ENCODE results near the gene MAB21L3. TPM values are rescaled to one million over a fixed set of nuclear protein-coding genes. Genes with fewer than 3 reads are reported as not detected.

The MAB21L3 gene
- total and polyA plus RNA-seq, 2 of the 13 experiments (the other 11 are each of a cell fraction or from before 2014, with no cell fraction given) = 0.55 to 4.1 TPM

DNA sequence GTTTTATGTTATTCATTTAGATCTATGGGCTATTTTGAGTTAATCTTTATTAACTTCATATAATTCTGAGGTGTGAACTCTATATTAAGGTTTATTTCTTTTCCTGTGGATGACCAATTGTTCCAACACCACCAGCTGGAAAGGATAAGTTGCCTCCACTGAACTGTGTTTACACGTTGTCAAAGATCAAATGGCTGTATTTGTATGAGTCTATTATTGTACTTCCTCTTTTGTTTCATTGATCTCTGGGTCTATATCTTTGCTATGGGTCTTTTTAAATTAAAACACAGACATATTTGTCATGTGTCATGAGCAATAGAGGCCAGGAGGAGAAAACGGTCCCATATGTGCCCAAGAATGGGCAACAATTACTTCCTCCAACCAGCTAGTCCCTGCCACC is 5.2 kb upstream of the MAB21L3 start (continued):
- TF ChIP-seq, protein P1, sequence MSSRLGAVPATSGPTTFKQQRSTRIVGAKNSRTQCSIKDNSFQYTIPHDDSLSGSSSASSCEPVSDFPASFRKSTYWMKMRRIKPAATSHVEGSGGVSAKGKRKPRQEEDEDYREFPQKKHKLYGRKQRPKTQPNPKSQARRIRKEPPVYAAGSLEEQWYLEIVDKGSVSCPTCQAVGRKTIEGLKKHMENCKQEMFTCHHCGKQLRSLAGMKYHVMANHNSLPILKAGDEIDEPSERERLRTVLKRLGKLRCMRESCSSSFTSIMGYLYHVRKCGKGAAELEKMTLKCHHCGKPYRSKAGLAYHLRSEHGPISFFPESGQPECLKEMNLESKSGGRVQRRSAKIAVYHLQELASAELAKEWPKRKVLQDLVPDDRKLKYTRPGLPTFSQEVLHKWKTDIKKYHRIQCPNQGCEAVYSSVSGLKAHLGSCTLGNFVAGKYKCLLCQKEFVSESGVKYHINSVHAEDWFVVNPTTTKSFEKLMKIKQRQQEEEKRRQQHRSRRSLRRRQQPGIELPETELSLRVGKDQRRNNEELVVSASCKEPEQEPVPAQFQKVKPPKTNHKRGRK (CRISPR knock-in tag; IDR thresholded peaks at IDR 0.05) = no peak
- TF ChIP-seq ZNF773 (CRISPR knock-in tag; IDR thresholded peaks at IDR 0.05; ENCODE audit: borderline replicate concordance) = no peak
- no peak for TF ChIP-seq ZNF501 (CRISPR knock-in tag; IDR thresholded peaks at IDR 0.05)
- no peak for TF ChIP-seq DDIT3 (CRISPR knock-in tag; IDR thresholded peaks at IDR 0.05)
- no peak for TF ChIP-seq JARID2 (CRISPR knock-in tag; IDR thresholded peaks at IDR 0.05; ENCODE audit: insufficient replicate concordance)
- TF ChIP-seq RNF2 (conservative IDR thresholded peaks at IDR 0.05; ENCODE audit: low read depth) = no peak
- no peak for TF ChIP-seq ZMYM3 (CRISPR knock-in tag; IDR thresholded peaks at IDR 0.05)
- TF ChIP-seq FOSL2 (CRISPR knock-in tag; IDR thresholded peaks at IDR 0.05) = 0 out of 2 replicates have a peak, but pooled peaks have one; percentile 9
- TF ChIP-seq MAF1 (CRISPR knock-in tag; IDR thresholded peaks at IDR 0.05; ENCODE audit: borderline replicate concordance) = no peak
- no peak for TF ChIP-seq FOXP1 (IDR thresholded peaks at IDR 0.05)
- peak; percentile 79 for TF ChIP-seq FOXP1 (CRISPR knock-in tag; IDR thresholded peaks at IDR 0.05)
- TF ChIP-seq, protein P2, sequence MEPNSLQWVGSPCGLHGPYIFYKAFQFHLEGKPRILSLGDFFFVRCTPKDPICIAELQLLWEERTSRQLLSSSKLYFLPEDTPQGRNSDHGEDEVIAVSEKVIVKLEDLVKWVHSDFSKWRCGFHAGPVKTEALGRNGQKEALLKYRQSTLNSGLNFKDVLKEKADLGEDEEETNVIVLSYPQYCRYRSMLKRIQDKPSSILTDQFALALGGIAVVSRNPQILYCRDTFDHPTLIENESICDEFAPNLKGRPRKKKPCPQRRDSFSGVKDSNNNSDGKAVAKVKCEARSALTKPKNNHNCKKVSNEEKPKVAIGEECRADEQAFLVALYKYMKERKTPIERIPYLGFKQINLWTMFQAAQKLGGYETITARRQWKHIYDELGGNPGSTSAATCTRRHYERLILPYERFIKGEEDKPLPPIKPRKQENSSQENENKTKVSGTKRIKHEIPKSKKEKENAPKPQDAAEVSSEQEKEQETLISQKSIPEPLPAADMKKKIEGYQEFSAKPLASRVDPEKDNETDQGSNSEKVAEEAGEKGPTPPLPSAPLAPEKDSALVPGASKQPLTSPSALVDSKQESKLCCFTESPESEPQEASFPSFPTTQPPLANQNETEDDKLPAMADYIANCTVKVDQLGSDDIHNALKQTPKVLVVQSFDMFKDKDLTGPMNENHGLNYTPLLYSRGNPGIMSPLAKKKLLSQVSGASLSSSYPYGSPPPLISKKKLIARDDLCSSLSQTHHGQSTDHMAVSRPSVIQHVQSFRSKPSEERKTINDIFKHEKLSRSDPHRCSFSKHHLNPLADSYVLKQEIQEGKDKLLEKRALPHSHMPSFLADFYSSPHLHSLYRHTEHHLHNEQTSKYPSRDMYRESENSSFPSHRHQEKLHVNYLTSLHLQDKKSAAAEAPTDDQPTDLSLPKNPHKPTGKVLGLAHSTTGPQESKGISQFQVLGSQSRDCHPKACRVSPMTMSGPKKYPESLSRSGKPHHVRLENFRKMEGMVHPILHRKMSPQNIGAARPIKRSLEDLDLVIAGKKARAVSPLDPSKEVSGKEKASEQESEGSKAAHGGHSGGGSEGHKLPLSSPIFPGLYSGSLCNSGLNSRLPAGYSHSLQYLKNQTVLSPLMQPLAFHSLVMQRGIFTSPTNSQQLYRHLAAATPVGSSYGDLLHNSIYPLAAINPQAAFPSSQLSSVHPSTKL (CRISPR knock-in tag; IDR thresholded peaks at IDR 0.05) = peak; percentile 43; the same call in 1 of the 2 replicates
- no peak for TF ChIP-seq ZNF605 (CRISPR knock-in tag; IDR thresholded peaks at IDR 0.05)
- TF ChIP-seq KAT2B (IDR thresholded peaks at IDR 0.05; ENCODE audit: borderline replicate concordance, low read depth, low read length) = peak; percentile 81
- no peak for TF ChIP-seq ZKSCAN1 (IDR thresholded peaks at IDR 0.05; ENCODE audit: low read length)
- TF ChIP-seq, protein P3, sequence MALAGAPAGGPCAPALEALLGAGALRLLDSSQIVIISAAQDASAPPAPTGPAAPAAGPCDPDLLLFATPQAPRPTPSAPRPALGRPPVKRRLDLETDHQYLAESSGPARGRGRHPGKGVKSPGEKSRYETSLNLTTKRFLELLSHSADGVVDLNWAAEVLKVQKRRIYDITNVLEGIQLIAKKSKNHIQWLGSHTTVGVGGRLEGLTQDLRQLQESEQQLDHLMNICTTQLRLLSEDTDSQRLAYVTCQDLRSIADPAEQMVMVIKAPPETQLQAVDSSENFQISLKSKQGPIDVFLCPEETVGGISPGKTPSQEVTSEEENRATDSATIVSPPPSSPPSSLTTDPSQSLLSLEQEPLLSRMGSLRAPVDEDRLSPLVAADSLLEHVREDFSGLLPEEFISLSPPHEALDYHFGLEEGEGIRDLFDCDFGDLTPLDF (CRISPR knock-in tag; IDR thresholded peaks at IDR 0.05) = no peak
- TF ChIP-seq ZSCAN25 (CRISPR knock-in tag; IDR thresholded peaks at IDR 0.05) = no peak
- TF ChIP-seq TCF7 (IDR thresholded peaks at IDR 0.05; ENCODE audit: low read depth) = peak; percentile 79
- TF ChIP-seq NR2F1 (CRISPR knock-in tag; IDR thresholded peaks at IDR 0.05) = 0 out of 4 replicates have a peak, but pooled peaks of 1 of the 2 experiments have one; percentile 30
- TF ChIP-seq, protein P4, sequence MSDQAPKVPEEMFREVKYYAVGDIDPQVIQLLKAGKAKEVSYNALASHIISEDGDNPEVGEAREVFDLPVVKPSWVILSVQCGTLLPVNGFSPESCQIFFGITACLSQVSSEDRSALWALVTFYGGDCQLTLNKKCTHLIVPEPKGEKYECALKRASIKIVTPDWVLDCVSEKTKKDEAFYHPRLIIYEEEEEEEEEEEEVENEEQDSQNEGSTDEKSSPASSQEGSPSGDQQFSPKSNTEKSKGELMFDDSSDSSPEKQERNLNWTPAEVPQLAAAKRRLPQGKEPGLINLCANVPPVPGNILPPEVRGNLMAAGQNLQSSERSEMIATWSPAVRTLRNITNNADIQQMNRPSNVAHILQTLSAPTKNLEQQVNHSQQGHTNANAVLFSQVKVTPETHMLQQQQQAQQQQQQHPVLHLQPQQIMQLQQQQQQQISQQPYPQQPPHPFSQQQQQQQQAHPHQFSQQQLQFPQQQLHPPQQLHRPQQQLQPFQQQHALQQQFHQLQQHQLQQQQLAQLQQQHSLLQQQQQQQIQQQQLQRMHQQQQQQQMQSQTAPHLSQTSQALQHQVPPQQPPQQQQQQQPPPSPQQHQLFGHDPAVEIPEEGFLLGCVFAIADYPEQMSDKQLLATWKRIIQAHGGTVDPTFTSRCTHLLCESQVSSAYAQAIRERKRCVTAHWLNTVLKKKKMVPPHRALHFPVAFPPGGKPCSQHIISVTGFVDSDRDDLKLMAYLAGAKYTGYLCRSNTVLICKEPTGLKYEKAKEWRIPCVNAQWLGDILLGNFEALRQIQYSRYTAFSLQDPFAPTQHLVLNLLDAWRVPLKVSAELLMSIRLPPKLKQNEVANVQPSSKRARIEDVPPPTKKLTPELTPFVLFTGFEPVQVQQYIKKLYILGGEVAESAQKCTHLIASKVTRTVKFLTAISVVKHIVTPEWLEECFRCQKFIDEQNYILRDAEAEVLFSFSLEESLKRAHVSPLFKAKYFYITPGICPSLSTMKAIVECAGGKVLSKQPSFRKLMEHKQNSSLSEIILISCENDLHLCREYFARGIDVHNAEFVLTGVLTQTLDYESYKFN (CRISPR knock-in tag; conservative IDR thresholded peaks at IDR 0.05) = peak; percentile 41
- TF ChIP-seq TCF12 (IDR thresholded peaks at IDR 0.05) = no peak
- no peak for TF ChIP-seq TCF12 (CRISPR knock-in tag; IDR thresholded peaks at IDR 0.05)
